GM15510 (cell line): ENCODE results near the gene POU2F1.

Experiments
- POLR2A ChIP-seq: IDR thresholded peaks from 3 replicates; pipeline ENCODE4 v1.6.1; 2011; ENCODE audit warnings: borderline replicate concordance; ENCODE audit not compliant: insufficient read length; ENCODE audit errors: extremely low read depth

The POU2F1 gene

DNA sequence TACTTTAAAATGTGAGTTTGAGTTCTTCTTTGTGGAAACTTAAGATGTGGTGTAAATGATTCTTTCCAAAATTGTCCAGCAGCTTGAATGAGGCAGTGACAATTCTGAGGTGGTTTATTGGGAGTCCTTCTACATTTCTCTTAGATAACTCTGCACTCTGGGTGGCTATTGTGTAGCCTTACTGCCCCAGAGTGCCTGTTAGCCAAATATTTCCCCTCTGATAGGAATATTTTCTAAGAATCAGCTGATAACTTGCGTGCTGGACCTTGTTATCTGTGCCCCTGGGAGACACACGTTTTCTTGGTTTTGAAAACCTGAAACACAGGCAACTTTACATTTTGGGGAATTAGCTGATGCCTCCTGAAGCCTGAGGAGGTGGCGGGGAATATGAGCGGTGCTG lies 206.0 kb downstream of the POU2F1 start:
- TF ChIP-seq POLR2A, result no peak

DNA sequence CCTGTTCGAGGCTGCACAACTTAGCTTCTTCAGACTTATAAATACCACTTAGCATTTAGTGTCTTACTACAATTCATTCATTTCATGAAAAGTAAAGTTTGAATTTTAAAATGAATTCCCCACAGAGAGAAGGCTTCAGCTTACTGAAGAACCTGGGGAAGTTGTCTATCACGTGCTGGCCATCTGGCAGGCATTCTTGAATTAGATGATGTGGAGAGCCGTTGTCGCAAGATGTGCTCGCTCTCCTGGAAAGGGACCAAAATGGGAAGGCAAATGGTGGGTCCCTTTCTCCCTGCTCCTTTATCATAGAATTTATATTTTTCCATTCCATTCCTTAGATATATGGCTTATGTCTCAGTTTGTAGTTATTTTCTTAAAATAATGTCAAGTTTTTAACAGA lies 207.2 kb downstream of the POU2F1 start:
- TF ChIP-seq POLR2A, result no peak

DNA sequence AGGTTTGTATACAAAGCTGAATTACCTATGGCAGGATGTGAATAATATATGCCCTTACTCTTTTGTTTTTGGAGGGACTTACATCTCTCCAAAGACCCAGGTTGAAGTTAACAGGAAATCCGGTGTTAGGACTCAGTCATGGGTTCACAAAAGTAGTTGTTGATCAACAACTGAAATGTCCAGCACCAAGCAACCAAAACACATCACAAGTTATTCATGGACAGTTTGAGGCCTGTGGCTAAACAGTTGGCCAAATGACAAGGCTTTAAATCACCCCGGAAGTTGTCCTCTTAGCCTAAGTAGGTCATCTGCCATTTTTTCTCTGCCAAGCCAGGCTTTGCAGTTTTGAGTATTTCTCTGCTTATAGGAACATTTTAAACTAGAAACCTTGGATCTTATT lies 207.7 kb downstream of the POU2F1 start:
- TF ChIP-seq POLR2A, result no peak

DNA sequence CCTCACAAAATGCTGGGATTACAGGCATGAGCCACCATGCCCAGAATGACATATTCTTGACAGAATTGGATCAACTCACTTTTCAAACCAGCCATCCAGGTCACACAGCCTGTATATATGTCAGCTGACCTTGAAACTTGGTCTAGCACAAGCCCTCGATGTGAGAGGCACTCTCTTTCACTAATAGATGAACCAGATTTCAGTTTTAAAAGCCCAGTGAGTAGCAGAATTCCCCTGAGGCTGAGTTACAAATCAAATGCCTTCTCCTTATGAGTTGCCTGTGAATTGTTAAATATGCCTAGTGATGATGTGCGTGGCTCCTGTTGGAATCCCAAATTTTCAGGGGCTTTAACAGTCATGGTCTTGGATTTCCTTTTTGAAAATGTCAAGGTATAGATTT lies 208.9 kb downstream of the POU2F1 start:
- TF ChIP-seq POLR2A, result no peak

DNA sequence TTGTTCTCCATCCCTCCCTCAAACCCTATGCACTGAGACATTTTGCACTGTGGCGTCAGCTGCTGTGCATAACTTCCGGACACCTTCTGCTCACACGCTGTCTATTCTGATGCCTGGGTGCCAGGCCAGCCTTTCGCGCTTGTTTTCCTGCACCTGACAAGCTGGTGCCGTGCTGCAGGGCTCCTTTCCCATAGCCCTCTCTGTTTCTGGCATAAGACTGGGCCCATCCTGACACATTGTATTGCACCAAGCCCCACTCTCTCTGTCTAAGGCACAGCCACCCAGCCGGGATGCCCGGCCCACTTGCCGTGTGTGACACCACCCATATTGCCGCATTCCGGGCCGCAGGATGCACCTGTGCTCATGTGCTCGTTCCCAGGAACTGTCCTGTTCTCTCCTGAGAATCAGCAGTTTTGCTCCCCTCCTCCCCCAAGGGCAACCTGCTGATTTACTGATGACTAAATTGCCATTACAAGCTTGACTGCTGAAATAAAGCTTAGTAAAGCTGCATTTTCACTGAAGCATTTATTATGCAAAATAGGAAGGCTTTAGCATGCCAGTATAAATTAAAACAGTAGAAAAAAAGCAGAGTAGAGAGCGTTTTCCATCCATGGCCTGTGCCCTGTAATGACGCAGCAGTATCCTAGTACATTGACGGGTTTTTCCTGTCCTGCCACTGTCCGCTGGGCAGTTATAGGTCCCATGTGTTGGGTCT lies 209.6 kb downstream of the POU2F1 start:
- no peak for TF ChIP-seq POLR2A

DNA sequence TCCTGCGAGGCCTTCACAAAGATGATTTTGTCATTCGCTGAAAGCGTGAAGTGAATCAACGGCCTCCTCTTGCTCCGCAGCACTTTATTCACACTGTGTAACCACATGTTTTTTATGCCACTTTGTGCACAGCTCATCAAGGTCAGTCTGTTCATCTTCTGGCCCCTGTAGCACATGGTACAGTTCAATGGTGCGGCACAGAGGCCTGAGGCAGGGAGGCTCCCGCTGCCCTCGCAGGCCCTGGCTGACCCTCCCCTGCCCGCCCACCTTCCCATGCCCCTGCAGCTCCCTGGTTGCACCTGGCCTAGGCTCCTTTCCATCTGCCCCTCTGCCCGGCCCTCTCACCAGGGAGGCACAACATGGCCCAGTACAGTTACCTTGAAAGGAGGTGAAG lies 210.2 kb downstream of the POU2F1 start:
- TF ChIP-seq POLR2A, result no peak

DNA sequence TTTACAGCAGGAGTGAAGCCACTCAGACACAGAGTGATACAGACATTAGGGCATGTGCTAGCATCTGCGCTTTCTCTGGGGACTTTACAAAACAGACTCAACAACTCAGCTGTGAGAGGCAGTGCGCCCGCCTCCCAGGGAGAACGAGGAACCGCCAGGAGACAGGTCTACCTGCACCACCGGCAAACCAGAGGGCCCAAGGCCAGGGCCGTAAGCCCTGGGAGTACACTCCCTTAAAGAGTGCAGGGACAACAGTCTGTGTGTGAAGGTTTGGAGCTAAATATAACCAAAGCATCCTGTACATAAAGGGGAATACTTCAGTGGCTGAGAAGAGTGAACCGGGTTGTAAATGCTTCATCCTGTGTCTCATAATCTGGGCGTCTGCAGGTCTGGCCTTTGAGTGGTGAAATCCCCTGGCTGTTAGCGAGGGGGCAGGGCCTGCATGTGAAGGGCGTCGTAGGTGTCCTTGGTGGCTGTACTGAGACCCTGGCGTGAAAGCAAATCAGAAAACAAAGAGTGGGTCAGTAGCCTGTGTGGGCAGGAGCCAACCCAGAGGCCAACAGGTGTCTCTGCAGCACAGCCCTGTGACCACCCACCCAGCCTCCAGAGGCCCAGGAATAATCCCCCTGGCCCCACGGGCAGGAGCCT lies 210.7 kb downstream of the POU2F1 start:
- no peak for TF ChIP-seq POLR2A

DNA sequence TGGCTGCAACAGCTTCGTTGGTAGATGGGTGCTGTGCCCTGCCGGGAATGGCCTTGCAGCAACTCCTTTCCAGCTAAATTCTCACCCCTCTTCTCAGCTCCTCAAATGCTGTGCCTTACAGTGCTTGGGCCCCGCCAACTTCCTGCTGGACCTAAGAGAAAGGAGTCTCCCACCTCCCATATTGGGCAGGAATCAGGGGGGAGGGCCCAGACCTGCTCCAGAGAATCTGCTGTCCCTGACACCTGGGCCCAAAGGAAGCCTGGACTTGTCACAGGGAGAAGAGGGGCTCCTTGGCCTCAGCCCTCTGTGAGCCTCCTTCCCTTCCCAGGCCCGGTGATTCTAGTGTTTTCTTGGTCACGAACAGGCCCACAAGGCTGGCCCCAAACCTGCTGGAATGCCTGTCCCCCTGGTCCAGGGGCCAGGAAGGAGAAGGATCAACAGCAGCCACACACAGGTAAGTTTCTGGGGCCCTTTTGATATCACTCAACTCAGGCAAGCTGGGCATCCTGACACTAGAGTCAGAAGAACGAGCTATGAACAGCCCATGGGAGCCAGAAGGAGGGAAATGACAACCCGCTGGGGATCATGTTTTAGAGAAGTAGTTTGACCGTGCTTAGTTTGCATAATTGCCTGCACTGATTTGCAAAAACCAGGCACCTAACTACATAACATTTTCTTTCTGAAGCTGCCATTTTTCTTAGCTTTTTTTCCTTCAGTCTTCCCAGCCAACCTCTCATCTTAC lies 211.4 kb downstream of the POU2F1 start:
- TF ChIP-seq POLR2A, result no peak

DNA sequence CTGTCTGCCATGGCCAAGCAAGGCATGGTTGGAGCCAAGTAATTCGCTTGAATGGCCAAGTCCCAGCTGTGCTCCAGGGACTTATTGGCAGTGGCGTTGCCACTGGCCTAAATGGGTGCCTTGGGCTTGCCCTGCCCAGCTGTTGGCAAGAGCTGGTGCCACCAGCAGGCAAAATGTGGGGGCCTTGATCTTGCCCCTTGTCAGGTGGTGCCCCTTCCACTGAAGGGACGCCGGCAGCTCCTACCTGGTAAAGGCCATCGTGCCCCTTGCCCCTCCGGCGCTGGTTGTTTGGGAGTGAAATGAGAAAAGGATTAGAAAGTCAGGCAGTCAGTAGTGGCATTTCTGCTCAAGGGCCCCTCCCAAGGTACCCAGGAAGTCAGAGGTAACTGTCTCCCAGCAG lies 212.1 kb downstream of the POU2F1 start:
- no peak for TF ChIP-seq POLR2A

DNA sequence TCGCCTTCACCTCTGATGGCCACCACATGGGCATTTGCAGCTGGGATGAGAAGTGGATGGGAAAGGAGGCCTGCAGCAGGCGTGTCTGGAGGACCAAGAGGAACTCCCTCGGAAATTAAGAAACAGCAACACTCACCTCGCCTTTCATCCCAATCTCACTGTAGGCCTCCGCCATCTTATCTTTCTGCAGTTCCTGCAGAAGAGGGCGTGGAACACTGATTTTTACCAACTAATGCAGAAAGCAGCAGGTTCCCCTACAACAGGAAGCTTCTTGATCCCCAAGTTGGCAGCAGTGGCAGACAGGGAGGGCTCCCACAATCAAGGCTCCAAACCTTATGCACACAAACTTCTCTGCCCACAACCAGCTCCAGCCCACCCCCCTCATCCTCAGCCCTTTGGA lies 213.2 kb downstream of the POU2F1 start:
- TF ChIP-seq POLR2A, result no peak

DNA sequence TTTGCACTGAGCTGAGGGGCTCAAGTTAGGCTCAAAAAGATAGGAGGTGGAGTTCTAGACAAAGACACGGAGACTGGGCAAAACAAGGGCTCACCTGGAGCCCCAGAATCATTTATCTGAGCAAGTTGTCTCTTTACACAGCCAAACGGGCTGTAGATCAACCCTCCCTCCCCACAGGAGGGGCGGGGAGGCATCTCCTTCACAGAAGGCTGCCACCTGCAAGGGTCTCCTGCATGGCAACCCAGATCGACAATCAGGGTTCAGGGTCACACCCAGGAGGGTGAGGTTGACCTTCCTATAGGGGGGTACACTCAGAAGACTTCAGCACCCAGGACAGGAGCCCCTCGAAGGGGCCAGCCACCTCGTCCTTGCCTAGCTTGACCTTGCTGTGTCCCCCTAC lies 213.6 kb downstream of the POU2F1 start:
- no peak for TF ChIP-seq POLR2A

DNA sequence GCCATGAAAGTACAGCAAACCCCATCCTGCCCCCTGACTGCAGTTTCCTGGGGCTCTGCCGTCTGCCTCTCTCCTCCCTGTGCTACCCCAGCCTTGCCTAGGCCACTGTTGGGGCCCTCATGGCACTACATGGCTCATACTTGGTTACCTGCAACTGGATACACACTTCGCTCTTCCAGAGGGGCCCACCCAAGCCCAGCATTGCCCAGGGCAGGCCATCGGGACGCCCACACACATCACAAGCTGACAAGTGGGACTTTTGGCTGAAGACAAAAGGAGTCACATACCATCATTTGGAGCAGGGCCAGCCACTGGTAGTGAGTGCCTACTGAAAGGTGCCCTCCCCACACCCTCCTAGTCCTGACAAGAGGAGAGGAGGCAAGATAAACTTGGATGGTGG lies 214.8 kb downstream of the POU2F1 start:
- TF ChIP-seq POLR2A, result no peak

DNA sequence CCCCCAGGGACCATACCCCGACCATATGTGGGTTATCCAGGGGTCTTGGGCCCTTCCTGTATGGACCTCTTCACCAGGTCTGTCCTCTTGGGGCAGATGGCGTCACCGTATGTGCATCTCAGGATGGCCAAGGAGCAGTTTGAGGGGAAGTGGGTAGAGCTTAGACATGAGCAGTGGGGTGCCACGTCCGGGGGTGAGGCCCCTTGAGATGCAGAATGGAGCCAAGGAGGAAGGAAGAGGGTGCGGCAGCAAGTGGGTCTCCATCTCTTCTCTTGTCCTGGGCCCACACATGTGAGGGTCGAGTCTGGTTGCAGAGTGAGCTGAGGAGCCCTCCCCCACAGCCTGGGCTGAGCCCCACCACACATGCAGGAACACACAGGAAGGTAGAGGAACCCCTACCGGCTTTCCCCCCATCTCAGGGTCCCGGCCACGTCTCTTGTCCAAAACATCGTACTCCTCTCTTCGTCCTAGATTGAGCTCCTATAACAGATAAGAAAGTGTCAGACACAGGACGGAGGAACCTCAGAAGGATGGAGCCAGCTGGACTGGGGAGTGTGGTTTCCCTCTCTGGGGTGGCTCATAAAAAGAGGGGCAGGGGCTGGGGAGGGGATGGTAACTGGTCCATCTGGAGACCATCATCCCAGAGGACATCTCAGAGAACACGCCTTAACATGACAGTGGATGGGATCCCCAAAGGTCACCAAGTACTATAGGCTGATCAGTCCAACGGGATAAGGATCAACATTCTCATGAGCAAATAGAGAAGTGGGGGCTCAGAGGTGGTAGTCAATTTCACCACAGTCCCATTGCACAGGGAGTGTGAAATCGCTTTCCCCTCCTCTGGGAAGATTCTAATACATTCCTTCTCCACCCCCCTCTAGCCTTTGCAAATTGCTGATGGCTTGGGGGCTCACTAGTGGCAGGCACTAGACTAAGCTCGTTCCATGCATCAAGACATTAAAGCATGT lies 217.8 kb downstream of the POU2F1 start:
- no peak for TF ChIP-seq POLR2A

DNA sequence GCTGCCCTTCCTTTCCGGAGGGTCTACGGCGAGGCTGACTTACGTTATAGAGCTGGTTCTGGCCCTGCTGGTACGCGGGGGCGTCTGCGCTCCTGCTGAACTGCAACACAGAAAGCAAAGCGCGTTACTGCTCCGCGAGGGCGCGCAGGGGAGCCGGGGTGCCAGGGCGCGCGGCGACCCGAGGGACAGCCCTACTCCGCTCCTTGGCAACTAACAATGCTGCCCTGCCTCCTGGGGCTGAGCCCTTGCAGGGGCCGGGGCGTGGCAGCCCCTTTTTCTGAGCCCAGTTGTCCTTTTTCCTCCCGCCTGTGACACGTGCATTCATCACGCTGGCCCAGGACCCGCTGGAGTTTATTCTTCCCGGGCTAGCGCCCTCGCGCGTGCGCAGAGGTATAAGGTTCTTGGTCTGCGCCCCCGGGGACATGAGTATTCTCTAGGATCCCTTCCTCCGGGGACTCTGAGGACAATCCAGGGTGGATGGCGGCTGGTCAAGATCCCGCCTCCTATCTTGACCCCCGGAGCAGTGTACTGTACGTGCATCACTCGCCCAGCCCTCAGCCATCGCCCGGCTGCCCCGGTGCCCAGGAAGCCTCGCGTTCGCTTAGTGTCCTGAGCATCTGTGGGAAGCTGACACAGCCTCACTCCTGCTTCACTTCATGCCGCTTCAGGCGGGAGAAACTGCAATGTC lies 218.8 kb downstream of the POU2F1 start:
- TF ChIP-seq POLR2A, result no peak
